GM23338 (cell line): ENCODE data around the gene LBHD1. TPM values are rescaled to one million over a fixed set of nuclear protein-coding genes. Genes with fewer than 3 reads are reported as not detected.

Source experiments
- ATAC-seq: fragments of 200-7000 bp; cut with Tn5 transposase; 3 replicates; pipeline ENCODE4 v1.9.1; 2020
- DNase-seq: peaks from one replicate; pipeline ENCODE4 v3.0.0-alpha.2; 2015; ENCODE audit warnings: low spot score
- H2AFZ ChIP-seq: fragments of 200-600 bp; sonication (generic); 2 replicates; pipeline ENCODE4 v1.8.0; 2016; ENCODE audit warnings: antibody characterized with exemption, mild to moderate bottlenecking, moderate library complexity
- H3F3A ChIP-seq: fragments of 200-600 bp; sonication (generic); replicated peaks from 2 replicates; pipeline ENCODE4 v1.8.0; 2017; ENCODE audit warnings: antibody characterized with exemption, mixed run types, low read depth
- H3K27ac ChIP-seq: fragments of 200-600 bp; sonication (generic); 2 replicates; pipeline ENCODE4 v1.6.1; 2016; ENCODE audit warnings: low read depth
- H3K27me3 ChIP-seq: fragments of 200-600 bp; sonication (generic); 2 replicates; pipeline ENCODE4 v1.8.0; 2016; ENCODE audit warnings: mild to moderate bottlenecking, mixed run types, moderate library complexity; ENCODE audit not compliant: insufficient read depth
- H3K36me3 ChIP-seq: fragments of 200-600 bp; sonication (generic); 2 replicates; pipeline ENCODE4 v1.8.0; 2016; ENCODE audit warnings: mild to moderate bottlenecking; ENCODE audit not compliant: insufficient read depth
- H3K4me1 ChIP-seq: fragments of 200-600 bp; sonication (generic); 2 replicates; pipeline ENCODE4 v1.8.0; 2016; ENCODE audit warnings: mild to moderate bottlenecking, moderate library complexity; ENCODE audit not compliant: insufficient read depth
- H3K4me2 ChIP-seq: fragments of 200-600 bp; sonication (generic); 2 replicates; pipeline ENCODE4 v1.7.1; 2017; ENCODE audit warnings: mixed run types
- H3K4me3 ChIP-seq: fragments of 200-600 bp; sonication (generic); 2 replicates; pipeline ENCODE4 v1.6.1; 2016; ENCODE audit warnings: mixed run types
- H3K79me2 ChIP-seq: fragments of 200-600 bp; sonication (generic); replicated peaks from 2 replicates; pipeline ENCODE4 v1.8.0; 2017; ENCODE audit warnings: mild to moderate bottlenecking; ENCODE audit not compliant: insufficient read depth
- H3K9me2 ChIP-seq: fragments of 200-600 bp; sonication (generic); 2 replicates; pipeline ENCODE4 v1.8.0; 2017; ENCODE audit not compliant: insufficient read depth
- H4K20me1 ChIP-seq: fragments of 200-600 bp; sonication (generic); replicated peaks from 2 replicates; pipeline ENCODE4 v1.8.0; 2017; ENCODE audit warnings: mild to moderate bottlenecking; ENCODE audit not compliant: insufficient read depth
- H3K27ac Mint-ChIP-seq: 2 replicates; pipeline ENCODE4 v1.8.0; 2020; ENCODE audit warnings: inconsistent platforms, mild to moderate bottlenecking, moderate library complexity, mixed read lengths
- H3K27me3 Mint-ChIP-seq: 3 replicates; pipeline ENCODE4 v1.8.0; 2022; ENCODE audit warnings: low read depth, mild to moderate bottlenecking, moderate library complexity, mixed read lengths, inconsistent platforms; ENCODE audit not compliant: insufficient read depth, poor library complexity
- H3K36me3 Mint-ChIP-seq: 3 replicates; pipeline ENCODE4 v1.8.0; 2021; ENCODE audit warnings: low read depth, mild to moderate bottlenecking, inconsistent platforms, moderate library complexity, mixed read lengths
- H3K4me1 Mint-ChIP-seq: 3 replicates; pipeline ENCODE4 v1.8.0; 2020; ENCODE audit warnings: mild to moderate bottlenecking, inconsistent platforms, mixed read lengths
- H3K4me3 Mint-ChIP-seq: 3 replicates; pipeline ENCODE4 v1.8.0; 2021; ENCODE audit warnings: moderate library complexity, mild to moderate bottlenecking, inconsistent platforms, mixed read lengths
- H3K9me3 Mint-ChIP-seq: 3 replicates; pipeline ENCODE4 v1.8.0; 2020; ENCODE audit warnings: moderate library complexity, mild to moderate bottlenecking, inconsistent platforms, mixed read lengths
- CTCF ChIP-seq, 2 experiments: fragments of 200-600 bp in 1 of 2; sonication (generic) in 1 of 2; conservative IDR thresholded peaks; 2 replicates each; pipeline versions ENCODE4 v1.5.1 to v1.6.1; 2016 to 2017; ENCODE audit warnings: antibody characterized with exemption in 2 of 2, low read depth in 2 of 2, mild to moderate bottlenecking in 2 of 2, moderate library complexity in 1 of 2
- ETS1 ChIP-seq: IDR thresholded peaks from 2 replicates; pipeline ENCODE4 v1.6.1; 2016; ENCODE audit warnings: antibody characterized with exemption
- EZH2 ChIP-seq: fragments of 200-600 bp; sonication (generic); IDR thresholded peaks from one replicate; pipeline ENCODE4 v1.8.0; 2017; ENCODE audit warnings: antibody characterized with exemption, mild to moderate bottlenecking, low read depth; ENCODE audit not compliant: unreplicated experiment
- EZH2phosphoT487 ChIP-seq: fragments of 200-600 bp; sonication (generic); IDR thresholded peaks from one replicate; pipeline ENCODE4 v1.8.1; 2018; ENCODE audit warnings: antibody characterized with exemption; ENCODE audit not compliant: unreplicated experiment
- NANOG ChIP-seq: IDR thresholded peaks from 2 replicates; pipeline ENCODE4 v1.6.1; 2016; ENCODE audit warnings: antibody characterized with exemption, borderline replicate concordance
- POLR2AphosphoS5 ChIP-seq: IDR thresholded peaks from 2 replicates; pipeline ENCODE4 v1.6.1; 2016; ENCODE audit warnings: antibody characterized with exemption, low read depth
- REST ChIP-seq: IDR thresholded peaks from one replicate; pipeline ENCODE4 v1.6.1; 2018; ENCODE audit warnings: antibody characterized with exemption; ENCODE audit not compliant: unreplicated experiment
- STAT1 ChIP-seq: IDR thresholded peaks from one replicate; pipeline ENCODE4 v1.6.1; 2016; ENCODE audit warnings: antibody characterized with exemption; ENCODE audit not compliant: unreplicated experiment
- ZNF114 ChIP-seq: fragments of 250-450 bp; sonication (Bioruptor Pico); IDR thresholded peaks from 2 replicates; pipeline ENCODE4 v1.5.0; 2020; ENCODE audit warnings: mild to moderate bottlenecking, moderate library complexity
- ZNF331 ChIP-seq: fragments of 250-450 bp; sonication (Bioruptor Pico); IDR thresholded peaks from 2 replicates; pipeline ENCODE4 v1.5.0; 2020; ENCODE audit warnings: low read depth, mild to moderate bottlenecking, moderate library complexity
- polyA plus RNA-seq: library from polyadenylated mRNA; unstranded; fragments of >200 nt; fragmentation: Nextera tagmentation; extraction: Ambion mirVana; gene quantifications from 2 replicates; pipeline ENCODE4 v1.2.1, GENCODE V29; 2016
- total RNA-seq: library from RNA; depleted of rRNA; stranded (reverse); fragments of >200 nt; shearing (Covaris generic); gene quantifications from 2 replicates; pipeline ENCODE4 v1.2.3, GENCODE V29; 2014

Gene LBHD1
- total and polyA plus RNA-seq, 2 experiments from 2014 or later, result 2.8 to 2.9 TPM

GRCh38 chr11:62719302-62719978, 47.4 kb upstream of the LBHD1 start (continued):
- TF ChIP-seq EZH2, result no peak
- no peak for TF ChIP-seq ZNF331 (CRISPR knock-in tag)
- TF ChIP-seq ETS1, result no peak
- TF ChIP-seq CTCF (conservative IDR thresholded peaks at IDR 0.05; ENCODE audit: low read depth in 2 of 2), result no peak
- no peak for TF ChIP-seq ZNF114 (CRISPR knock-in tag)
- TF ChIP-seq STAT1, result no peak

GRCh38 chr11:62716816-62717215, 44.7 kb upstream of the LBHD1 start:
- Mint-ChIP-seq H3K4me1 (peaks cover 47% of the 10 kb centered on the region), H3K4me3 (no peak overlapping the region), H3K9me3 (no peaks in the 10 kb centered on the region), H3K36me3 (peaks cover 95% of the 10 kb centered on the region), H3K27ac (no peak overlapping the region), H3K27me3 (no peaks in the 10 kb centered on the region)
- Histone ChIP-seq H4K20me1 (peaks cover 24% of the 10 kb centered on the region), H3K4me2 (no peak overlapping the region), H3K9me2 (no peaks in the 10 kb centered on the region), H3K36me3 (peaks cover 88% of the 10 kb centered on the region), H3K4me3 (no peak overlapping the region), H3K27ac (no peak overlapping the region), H2AFZ (no peak overlapping the region), H3K79me2 (peaks cover 37% of the 10 kb centered on the region), H3K27me3 (no peaks in the 10 kb centered on the region), H3K4me1 (peaks cover 3% of the 10 kb centered on the region; the same call in 1 of the 2 replicates), H3F3A (peaks cover 60% of the 10 kb centered on the region)
- ATAC-seq (no peak), DNase-seq (no peak)
- TF ChIP-seq ZNF331 (CRISPR knock-in tag) (no peak), NANOG (no peak), REST (no peak), EZH2phosphoT487 (no peak), ETS1 (no peak), POLR2AphosphoS5 (no peak)
